ENCODE results near the gene MTCL1.
A peak's percentile ranks its signal among the peaks of the same experiment; 100 is the strongest.

MTCL1 gene

GRCh38 chr18:8717011-8717770 lies 11.8 kb downstream of the MTCL1 start:
- H3K79me1 ChIP-seq (ENCODE audit: low read length), result no peaks in the 10 kb centered on the region
- H2BK12ac ChIP-seq (ENCODE audit: low read length), result no peak overlapping the region
- no peak overlapping the region for H3K27ac ChIP-seq (ENCODE audit: low read depth, low read length)
- H3K14ac ChIP-seq (ENCODE audit: low read length), result no peak overlapping the region
- H3K9ac ChIP-seq (ENCODE audit: low read length), result no peak overlapping the region
- WGBS (ENCODE audit: extremely low coverage, insufficient coverage, insufficient read length), result no CpG with 5 or more reads among the region's 13 CpGs
- H4K91ac ChIP-seq (ENCODE audit: low read depth, low read length), result no peak overlapping the region
- DNase-seq, result no peak
- H3K36me3 ChIP-seq (ENCODE audit: control insufficient read depth in 1 of 2, insufficient read depth in 2 of 2, low read length in 2 of 2), result no peaks in the 10 kb centered on the region
- no peak overlapping the region for H3K23ac ChIP-seq (ENCODE audit: low read length)
- H2BK5ac ChIP-seq (ENCODE audit: low read depth, low read length, poor library complexity), result no peak overlapping the region
- no peak overlapping the region for H3K4me3 ChIP-seq (ENCODE audit: low read depth, low read length)
- no peaks in the 10 kb centered on the region for H3K79me2 ChIP-seq (ENCODE audit: control insufficient read depth, insufficient read depth, low read length, poor library complexity)
- H3K4me2 ChIP-seq (ENCODE audit: low read length), result no peak overlapping the region
- H4K8ac ChIP-seq (ENCODE audit: low read depth, low read length), result no peak overlapping the region
- H3K27me3 ChIP-seq (ENCODE audit: insufficient read depth, low read length), result no peaks in the 10 kb centered on the region
- H4K12ac ChIP-seq (ENCODE audit: low read depth, low read length), result no peak overlapping the region
- no peak overlapping the region for H3K4ac ChIP-seq (ENCODE audit: low read depth, low read length)
- H3K4me1 ChIP-seq (ENCODE audit: control insufficient read depth in 1 of 2, insufficient read depth in 2 of 2, low read length in 2 of 2), result no peaks in the 10 kb centered on the region
- H3K18ac ChIP-seq (ENCODE audit: low read length), result no peak overlapping the region
- H2AK5ac ChIP-seq (ENCODE audit: low read length), result no peak overlapping the region
- no peak overlapping the region for H2AFZ ChIP-seq (ENCODE audit: insufficient read depth, low read length, poor library complexity)
- no peak overlapping the region for H2BK120ac ChIP-seq (ENCODE audit: insufficient read depth, low read length, poor library complexity)
- H3K9me3 ChIP-seq (ENCODE audit: insufficient read depth, low read depth, low read length), result peaks cover 1% of the 10 kb centered on the region

GRCh38 chr18:8718401-8718913 lies 13.1 kb downstream of the MTCL1 start:
- Histone ChIP-seq H3K4me2 (ENCODE audit: low read length) (no peak overlapping the region), H3K18ac (ENCODE audit: low read length) (no peak overlapping the region), H3K4me3 (ENCODE audit: low read depth, low read length) (no peak overlapping the region), H4K91ac (ENCODE audit: low read depth, low read length) (no peak overlapping the region), H3K9me3 (ENCODE audit: insufficient read depth, low read depth, low read length) (no peaks in the 10 kb centered on the region), H2BK120ac (ENCODE audit: insufficient read depth, low read length, poor library complexity) (no peak overlapping the region), H3K79me2 (ENCODE audit: control insufficient read depth, insufficient read depth, low read length, poor library complexity) (no peaks in the 10 kb centered on the region), H3K9ac (ENCODE audit: low read length) (no peak overlapping the region), H2BK12ac (ENCODE audit: low read length) (no peak overlapping the region), H3K79me1 (ENCODE audit: low read length) (no peaks in the 10 kb centered on the region), H3K23ac (ENCODE audit: low read length) (no peak overlapping the region), H3K27me3 (ENCODE audit: insufficient read depth, low read length) (no peaks in the 10 kb centered on the region), H3K4me1 (ENCODE audit: control insufficient read depth in 1 of 2, insufficient read depth in 2 of 2, low read length in 2 of 2) (no peaks in the 10 kb centered on the region), H4K12ac (ENCODE audit: low read depth, low read length) (no peak overlapping the region), H4K8ac (ENCODE audit: low read depth, low read length) (no peak overlapping the region), H3K36me3 (ENCODE audit: control insufficient read depth in 1 of 2, insufficient read depth in 2 of 2, low read length in 2 of 2) (no peaks in the 10 kb centered on the region), H3K14ac (ENCODE audit: low read length) (no peak overlapping the region), H2AFZ (ENCODE audit: insufficient read depth, low read length, poor library complexity) (no peak overlapping the region), H2BK5ac (ENCODE audit: low read depth, low read length, poor library complexity) (no peak overlapping the region), H3K4ac (ENCODE audit: low read depth, low read length) (no peak overlapping the region), H3K27ac (ENCODE audit: low read depth, low read length) (no peak overlapping the region), H2AK5ac (ENCODE audit: low read length) (no peak overlapping the region)
- no peak for DNase-seq
- no CpG with 5 or more reads among the region's 16 CpGs for WGBS (ENCODE audit: extremely low coverage, insufficient coverage, insufficient read length)

DNA sequence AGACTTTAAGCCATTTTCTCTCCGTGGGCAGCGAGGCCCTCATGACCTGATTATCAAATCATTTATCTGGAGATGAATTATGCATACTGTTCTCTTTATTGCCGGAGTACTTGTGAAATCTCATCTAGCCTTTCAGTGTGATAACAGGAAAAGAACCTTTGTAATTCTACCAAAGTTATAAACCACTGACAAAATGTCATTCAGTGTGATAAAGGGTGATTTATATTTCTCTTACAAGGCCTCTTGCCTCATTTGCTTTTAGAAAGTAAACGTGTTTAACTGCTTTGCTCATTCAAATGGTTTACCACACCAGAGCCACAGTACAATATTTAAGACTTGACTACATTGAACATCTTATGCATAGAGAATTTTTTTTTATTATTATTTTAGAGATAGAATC lies 13.8 kb downstream of the MTCL1 start:
- no peak overlapping the region for H3K27ac ChIP-seq (ENCODE audit: low read depth, low read length)
- DNase-seq, result no peak
- no peak overlapping the region for H3K4ac ChIP-seq (ENCODE audit: low read depth, low read length)
- no peak overlapping the region for H2BK12ac ChIP-seq (ENCODE audit: low read length)
- H3K79me1 ChIP-seq (ENCODE audit: low read length), result no peaks in the 10 kb centered on the region
- H3K36me3 ChIP-seq (ENCODE audit: control insufficient read depth in 1 of 2, insufficient read depth in 2 of 2, low read length in 2 of 2), result no peaks in the 10 kb centered on the region
- H3K9ac ChIP-seq (ENCODE audit: low read length), result no peak overlapping the region
- H2AK5ac ChIP-seq (ENCODE audit: low read length), result no peak overlapping the region
- H3K23ac ChIP-seq (ENCODE audit: low read length), result no peak overlapping the region
- no peak overlapping the region for H3K4me2 ChIP-seq (ENCODE audit: low read length)
- no peaks in the 10 kb centered on the region for H3K79me2 ChIP-seq (ENCODE audit: control insufficient read depth, insufficient read depth, low read length, poor library complexity)
- no peaks in the 10 kb centered on the region for H3K27me3 ChIP-seq (ENCODE audit: insufficient read depth, low read length)
- H3K4me3 ChIP-seq (ENCODE audit: low read depth, low read length), result no peak overlapping the region
- no peak overlapping the region for H2BK120ac ChIP-seq (ENCODE audit: insufficient read depth, low read length, poor library complexity)
- no peak overlapping the region for H4K8ac ChIP-seq (ENCODE audit: low read depth, low read length)
- no peaks in the 10 kb centered on the region for H3K9me3 ChIP-seq (ENCODE audit: insufficient read depth, low read depth, low read length)
- no peak overlapping the region for H4K12ac ChIP-seq (ENCODE audit: low read depth, low read length)
- H2AFZ ChIP-seq (ENCODE audit: insufficient read depth, low read length, poor library complexity), result no peak overlapping the region
- no peaks in the 10 kb centered on the region for H3K4me1 ChIP-seq (ENCODE audit: control insufficient read depth in 1 of 2, insufficient read depth in 2 of 2, low read length in 2 of 2)
- no peak overlapping the region for H2BK5ac ChIP-seq (ENCODE audit: low read depth, low read length, poor library complexity)
- H4K91ac ChIP-seq (ENCODE audit: low read depth, low read length), result no peak overlapping the region
- no peak overlapping the region for H3K14ac ChIP-seq (ENCODE audit: low read length)
- no CpG with 5 or more reads among the region's 4 CpGs for WGBS (ENCODE audit: extremely low coverage, insufficient coverage, insufficient read length)
- no peak overlapping the region for H3K18ac ChIP-seq (ENCODE audit: low read length)

DNA sequence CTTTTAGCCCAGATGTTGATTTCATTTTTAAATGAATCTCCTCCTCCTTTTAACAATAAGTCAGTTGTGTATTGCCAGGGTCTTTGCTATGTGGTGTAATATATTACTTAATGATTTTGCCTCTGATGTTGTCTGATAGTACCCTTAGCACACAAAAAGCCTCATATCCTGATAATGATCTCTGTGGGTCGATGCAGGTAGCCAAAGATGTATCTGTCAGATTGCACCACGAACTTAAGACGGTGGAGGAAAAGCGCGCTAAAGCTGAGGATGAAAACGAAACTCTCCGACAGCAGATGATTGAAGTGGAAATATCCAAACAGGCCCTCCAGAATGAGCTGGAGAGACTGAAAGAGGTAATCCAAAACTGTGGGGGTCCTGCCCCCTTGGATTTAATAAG lies 14.8 kb downstream of the MTCL1 start:
- DNase-seq, result peak; percentile 54 to 84
- no peak overlapping the region for H2BK12ac ChIP-seq (ENCODE audit: low read length)
- no peak overlapping the region for H2BK120ac ChIP-seq (ENCODE audit: insufficient read depth, low read length, poor library complexity)
- no peaks in the 10 kb centered on the region for H3K27me3 ChIP-seq (ENCODE audit: insufficient read depth, low read length)
- H3K9me3 ChIP-seq (ENCODE audit: insufficient read depth, low read depth, low read length), result no peaks in the 10 kb centered on the region
- H3K14ac ChIP-seq (ENCODE audit: low read length), result no peak overlapping the region
- H3K9ac ChIP-seq (ENCODE audit: low read length), result no peak overlapping the region
- H3K18ac ChIP-seq (ENCODE audit: low read length), result no peak overlapping the region
- no peak overlapping the region for H2AK5ac ChIP-seq (ENCODE audit: low read length)
- no CpG with 5 or more reads among the region's 7 CpGs for WGBS (ENCODE audit: extremely low coverage, insufficient coverage, insufficient read length)
- no peak overlapping the region for H4K8ac ChIP-seq (ENCODE audit: low read depth, low read length)
- H4K91ac ChIP-seq (ENCODE audit: low read depth, low read length), result no peak overlapping the region
- no peak overlapping the region for H3K4me2 ChIP-seq (ENCODE audit: low read length)
- no peak overlapping the region for H3K27ac ChIP-seq (ENCODE audit: low read depth, low read length)
- H3K36me3 ChIP-seq (ENCODE audit: control insufficient read depth in 1 of 2, insufficient read depth in 2 of 2, low read length in 2 of 2), result no peaks in the 10 kb centered on the region
- H3K79me1 ChIP-seq (ENCODE audit: low read length), result no peaks in the 10 kb centered on the region
- H4K12ac ChIP-seq (ENCODE audit: low read depth, low read length), result no peak overlapping the region
- H2AFZ ChIP-seq (ENCODE audit: insufficient read depth, low read length, poor library complexity), result no peak overlapping the region
- no peak overlapping the region for H3K4ac ChIP-seq (ENCODE audit: low read depth, low read length)
- no peak overlapping the region for H3K23ac ChIP-seq (ENCODE audit: low read length)
- H2BK5ac ChIP-seq (ENCODE audit: low read depth, low read length, poor library complexity), result no peak overlapping the region
- H3K4me3 ChIP-seq (ENCODE audit: low read depth, low read length), result no peak overlapping the region
- no peaks in the 10 kb centered on the region for H3K4me1 ChIP-seq (ENCODE audit: control insufficient read depth in 1 of 2, insufficient read depth in 2 of 2, low read length in 2 of 2)
- no peaks in the 10 kb centered on the region for H3K79me2 ChIP-seq (ENCODE audit: control insufficient read depth, insufficient read depth, low read length, poor library complexity)

All from trophoblast cell (in vitro differentiated cells and primary cell).